ENCODE measurements around the gene SUN5. TPM values are rescaled to one million over a fixed set of nuclear protein-coding genes. Genes with fewer than 3 reads are reported as not detected.

Gene SUN5
- total RNA-seq, 4 donors from 2014 or later = not detected

DNA sequence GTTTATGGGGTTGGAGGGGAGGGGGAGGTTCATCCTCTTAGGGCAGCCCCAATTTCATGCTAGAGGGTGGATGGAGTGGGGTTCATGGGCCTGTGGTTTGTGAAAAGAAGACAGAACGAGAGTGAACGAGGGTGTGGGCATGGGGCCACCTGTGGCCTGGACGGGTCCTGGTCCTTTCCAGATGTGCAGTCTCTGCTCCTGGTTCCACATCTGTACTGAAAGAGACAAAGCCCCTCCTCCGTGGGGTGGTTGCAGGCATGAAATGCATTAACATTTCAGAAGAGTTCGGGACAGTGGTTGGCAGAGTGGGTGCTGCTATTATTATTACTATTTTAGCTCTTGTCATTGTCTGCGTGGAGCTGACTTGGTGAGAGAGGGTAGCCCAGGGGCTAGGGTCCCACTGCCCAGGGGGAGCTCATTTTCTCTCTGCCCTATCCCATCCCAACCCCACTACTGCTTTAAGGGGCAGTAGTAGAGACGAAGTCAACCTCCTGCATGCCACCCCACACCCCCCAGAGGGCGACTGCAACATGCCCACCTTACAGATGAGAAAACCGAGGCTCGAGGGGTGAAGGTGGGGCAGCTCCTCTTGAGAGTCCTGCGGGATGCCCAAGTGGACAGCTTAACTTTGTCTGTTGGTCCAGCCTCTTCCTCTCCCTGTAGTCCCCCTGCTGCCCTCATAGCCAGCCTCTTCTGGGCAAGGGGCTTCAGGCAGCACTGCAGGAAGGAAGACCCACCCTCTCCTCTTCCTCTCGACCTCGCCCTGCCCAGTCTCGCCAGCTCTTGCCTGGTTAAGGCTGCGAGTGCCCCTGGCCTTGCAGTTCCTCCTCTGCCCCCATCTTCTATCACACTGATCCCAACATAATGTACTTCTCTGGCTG is 11.7 kb upstream of the SUN5 start:
- TF ChIP-seq EP300 (IDR thresholded peaks at IDR 0.05; ENCODE audit: low read depth) = no peak
- no peak for TF ChIP-seq POLR2AphosphoS5 (IDR thresholded peaks at IDR 0.05)
- no peak for TF ChIP-seq POLR2A (IDR thresholded peaks at IDR 0.05)
- TF ChIP-seq, protein P1, sequence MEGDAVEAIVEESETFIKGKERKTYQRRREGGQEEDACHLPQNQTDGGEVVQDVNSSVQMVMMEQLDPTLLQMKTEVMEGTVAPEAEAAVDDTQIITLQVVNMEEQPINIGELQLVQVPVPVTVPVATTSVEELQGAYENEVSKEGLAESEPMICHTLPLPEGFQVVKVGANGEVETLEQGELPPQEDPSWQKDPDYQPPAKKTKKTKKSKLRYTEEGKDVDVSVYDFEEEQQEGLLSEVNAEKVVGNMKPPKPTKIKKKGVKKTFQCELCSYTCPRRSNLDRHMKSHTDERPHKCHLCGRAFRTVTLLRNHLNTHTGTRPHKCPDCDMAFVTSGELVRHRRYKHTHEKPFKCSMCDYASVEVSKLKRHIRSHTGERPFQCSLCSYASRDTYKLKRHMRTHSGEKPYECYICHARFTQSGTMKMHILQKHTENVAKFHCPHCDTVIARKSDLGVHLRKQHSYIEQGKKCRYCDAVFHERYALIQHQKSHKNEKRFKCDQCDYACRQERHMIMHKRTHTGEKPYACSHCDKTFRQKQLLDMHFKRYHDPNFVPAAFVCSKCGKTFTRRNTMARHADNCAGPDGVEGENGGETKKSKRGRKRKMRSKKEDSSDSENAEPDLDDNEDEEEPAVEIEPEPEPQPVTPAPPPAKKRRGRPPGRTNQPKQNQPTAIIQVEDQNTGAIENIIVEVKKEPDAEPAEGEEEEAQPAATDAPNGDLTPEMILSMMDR (IDR thresholded peaks at IDR 0.05) = no peak
- Histone ChIP-seq H3K36me3 (no peaks in the 10 kb centered on the region), H3K27ac (no peak overlapping the region), H3K9me3 (no peaks in the 10 kb centered on the region), H3K4me1 (no peaks in the 10 kb centered on the region), H3K27me3 (no peaks in the 10 kb centered on the region), H3K4me3 (no peak overlapping the region)
- intact Hi-C loops (cut with DNase I; ENCODE audit: low total_unique reads) = no loop called here
- in situ Hi-C loops (cut with MboI; ENCODE audit: low pct_ligation_motif_present in 1 of 4, low pct_unique_long_range_greater_than_20kb in 1 of 4, low sequenced_read_pairs in 3 of 4) = no loop called here
- DNase-seq = no peak
- WGBS, 2 donors (ENCODE audit: low coverage in 1 of 2) = 60 to 62% methylated on average over 3 to 15 of the region's 15 CpGs

DNA sequence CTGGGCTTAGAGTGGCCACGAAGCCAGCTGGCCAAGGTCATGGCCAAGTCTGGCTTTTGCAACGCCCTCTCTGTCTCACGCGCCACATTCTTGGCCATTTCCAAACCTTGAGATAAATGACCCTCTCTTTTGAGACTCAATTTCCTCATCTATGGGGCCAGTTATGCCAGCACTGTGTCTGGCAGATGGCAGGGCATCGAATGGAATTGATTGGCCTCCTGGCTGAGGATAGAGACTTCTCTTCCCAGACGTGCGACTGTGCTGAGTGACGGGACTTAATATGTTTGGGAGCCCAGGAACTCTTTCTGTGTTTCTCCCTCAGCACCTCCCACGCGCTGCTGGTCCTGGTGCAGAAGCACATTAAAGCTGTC is 10.9 kb upstream of the SUN5 start:
- no peak overlapping the region for H3K27ac ChIP-seq
- WGBS, 2 donors (ENCODE audit: low coverage in 1 of 2) = 83% methylated on average over 10 of the region's 10 CpGs; no CpG with 5 or more reads in 1 of the 2 donors
- no peaks in the 10 kb centered on the region for H3K9me3 ChIP-seq
- H3K4me3 ChIP-seq = no peak overlapping the region
- no peaks in the 10 kb centered on the region for H3K4me1 ChIP-seq
- DNase-seq = no peak
- TF ChIP-seq EP300 (IDR thresholded peaks at IDR 0.05; ENCODE audit: low read depth) = no peak
- no peak for TF ChIP-seq POLR2AphosphoS5 (IDR thresholded peaks at IDR 0.05)
- TF ChIP-seq, protein P1 (IDR thresholded peaks at IDR 0.05) = no peak
- no peak for TF ChIP-seq POLR2A (IDR thresholded peaks at IDR 0.05)
- in situ Hi-C loops (cut with MboI; ENCODE audit: low pct_ligation_motif_present in 1 of 4, low pct_unique_long_range_greater_than_20kb in 1 of 4, low sequenced_read_pairs in 3 of 4) (no loop called here), intact Hi-C loops (cut with DNase I; ENCODE audit: low total_unique reads) (no loop called here)
- H3K36me3 ChIP-seq = no peaks in the 10 kb centered on the region
- no peaks in the 10 kb centered on the region for H3K27me3 ChIP-seq

DNA sequence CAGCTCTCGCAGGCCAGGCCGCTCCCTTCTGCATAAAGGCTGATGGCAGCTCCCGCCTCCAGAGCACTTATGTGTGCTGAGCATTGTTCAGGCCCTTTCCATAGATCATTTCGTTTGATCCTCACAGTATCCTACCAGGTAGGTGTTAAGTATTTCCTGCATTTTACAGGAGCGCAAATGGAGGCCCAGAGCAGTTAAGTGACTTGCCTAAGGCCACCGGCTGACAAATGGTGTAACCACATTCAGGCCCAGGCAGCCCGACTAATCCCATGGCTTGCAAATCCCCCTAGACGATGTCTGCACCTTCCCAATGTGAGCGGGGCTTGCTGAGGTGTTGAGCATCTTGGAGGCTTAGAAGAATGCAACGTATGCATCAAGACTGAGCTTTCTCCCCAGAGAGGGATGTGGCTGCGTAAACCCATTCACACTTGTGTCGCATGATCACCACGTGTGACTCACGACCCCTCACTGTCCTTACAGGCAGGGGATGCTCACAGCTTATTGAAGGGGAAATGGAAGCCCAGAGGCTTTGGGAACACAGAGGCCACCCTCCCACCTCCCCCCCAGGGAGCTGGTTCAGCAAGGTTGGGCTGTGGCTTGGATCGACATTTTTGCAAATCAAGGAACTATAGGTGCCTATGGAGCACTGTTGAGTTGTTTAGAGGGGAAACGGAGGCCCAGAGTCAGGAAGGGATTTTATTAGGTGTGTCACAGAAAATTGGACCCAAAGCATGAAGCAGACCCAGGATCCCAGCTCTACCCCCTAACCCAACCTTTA is 10.3 kb upstream of the SUN5 start:
- Histone ChIP-seq H3K27me3 (no peaks in the 10 kb centered on the region), H3K4me3 (no peak overlapping the region), H3K27ac (no peak overlapping the region), H3K9me3 (no peaks in the 10 kb centered on the region), H3K36me3 (no peaks in the 10 kb centered on the region), H3K4me1 (no peaks in the 10 kb centered on the region)
- in situ Hi-C loops (cut with MboI; ENCODE audit: low pct_ligation_motif_present in 1 of 4, low pct_unique_long_range_greater_than_20kb in 1 of 4, low sequenced_read_pairs in 3 of 4) (no loop called here), intact Hi-C loops (cut with DNase I; ENCODE audit: low total_unique reads) (no loop called here)
- TF ChIP-seq, protein P1 (IDR thresholded peaks at IDR 0.05) = no peak
- no peak for TF ChIP-seq EP300 (IDR thresholded peaks at IDR 0.05; ENCODE audit: low read depth)
- no peak for TF ChIP-seq POLR2A (IDR thresholded peaks at IDR 0.05)
- no peak for TF ChIP-seq POLR2AphosphoS5 (IDR thresholded peaks at IDR 0.05)
- 60 to 63% methylated on average over 3 to 16 of the region's 16 CpGs for whole genome bisulfite sequencing, 2 donors (ENCODE audit: low coverage in 1 of 2)
- DNase-seq = no peak

DNA sequence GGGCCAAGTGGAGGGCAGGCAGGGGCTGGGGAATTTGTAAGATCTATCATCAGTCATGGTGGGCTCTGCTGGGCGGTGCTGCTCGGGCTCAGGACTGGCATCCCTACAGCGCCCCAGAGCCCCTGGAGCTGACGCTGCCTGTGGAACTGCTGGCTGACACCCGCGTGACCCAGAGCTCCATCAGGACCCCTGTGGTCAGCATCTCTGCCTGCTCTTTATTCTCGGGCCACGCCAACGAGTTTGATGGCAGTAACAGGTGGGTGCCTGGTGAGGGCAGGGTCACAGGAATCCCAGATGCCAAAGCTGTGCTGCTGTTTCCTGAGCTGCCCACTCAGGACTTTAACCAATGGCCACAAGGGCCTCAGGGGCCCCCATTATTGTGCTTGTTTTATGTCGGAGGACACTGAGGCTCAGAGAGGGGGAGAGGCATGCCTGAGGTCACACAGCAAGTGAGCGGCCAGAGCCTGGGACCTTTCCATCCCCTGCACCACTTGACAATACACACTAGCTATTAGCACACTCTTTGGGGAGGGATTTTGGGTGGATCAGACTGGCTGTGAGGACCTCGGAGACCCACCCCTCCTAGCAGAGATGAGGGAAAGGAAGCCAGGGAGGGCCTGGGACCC is 9.6 kb upstream of the SUN5 start:
- TF ChIP-seq, protein P1 (IDR thresholded peaks at IDR 0.05) = no peak
- no peak for TF ChIP-seq POLR2AphosphoS5 (IDR thresholded peaks at IDR 0.05)
- TF ChIP-seq EP300 (IDR thresholded peaks at IDR 0.05; ENCODE audit: low read depth) = no peak
- TF ChIP-seq POLR2A (IDR thresholded peaks at IDR 0.05) = no peak
- WGBS, 2 donors (ENCODE audit: low coverage in 1 of 2) = 71% methylated on average over 9 of the region's 12 CpGs; no CpG with 5 or more reads in 1 of the 2 donors
- DNase-seq = no peak
- Histone ChIP-seq H3K27ac (no peak overlapping the region), H3K36me3 (no peaks in the 10 kb centered on the region), H3K9me3 (no peaks in the 10 kb centered on the region), H3K27me3 (no peaks in the 10 kb centered on the region), H3K4me3 (no peak overlapping the region), H3K4me1 (no peaks in the 10 kb centered on the region)
- intact Hi-C loops (cut with DNase I; ENCODE audit: low total_unique reads) (no loop called here), in situ Hi-C loops (cut with MboI; ENCODE audit: low pct_ligation_motif_present in 1 of 4, low pct_unique_long_range_greater_than_20kb in 1 of 4, low sequenced_read_pairs in 3 of 4) (no loop called here)
